ENCODE results near the gene KCNAB1.

DNA sequence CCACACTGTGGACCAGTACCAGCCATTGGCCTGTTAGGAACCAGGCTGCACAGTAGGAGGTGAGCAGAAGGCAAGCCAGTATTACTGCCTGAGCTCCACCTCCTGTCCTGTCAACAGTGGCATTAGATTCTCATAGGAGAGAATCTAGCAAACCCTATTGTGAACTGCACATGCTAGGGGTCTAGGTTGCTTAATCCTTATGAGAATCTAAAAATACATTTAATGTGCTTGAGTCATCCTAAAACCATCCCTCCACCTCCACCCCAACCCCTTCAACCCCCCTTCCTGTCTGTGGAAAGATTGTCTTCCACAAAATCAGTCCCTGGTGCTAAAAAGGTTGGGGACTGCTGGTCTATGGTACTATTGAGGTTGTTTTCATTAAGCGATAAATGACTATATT lies 49.3 kb upstream of the KCNAB1 start:
- TF ChIP-seq TOX (CRISPR knock-in tag; IDR thresholded peaks at IDR 0.05; ENCODE audit: borderline replicate concordance), result no peak
- TF ChIP-seq CSDC2 (CRISPR knock-in tag; IDR thresholded peaks at IDR 0.05), result no peak
- TF ChIP-seq, protein P1, sequence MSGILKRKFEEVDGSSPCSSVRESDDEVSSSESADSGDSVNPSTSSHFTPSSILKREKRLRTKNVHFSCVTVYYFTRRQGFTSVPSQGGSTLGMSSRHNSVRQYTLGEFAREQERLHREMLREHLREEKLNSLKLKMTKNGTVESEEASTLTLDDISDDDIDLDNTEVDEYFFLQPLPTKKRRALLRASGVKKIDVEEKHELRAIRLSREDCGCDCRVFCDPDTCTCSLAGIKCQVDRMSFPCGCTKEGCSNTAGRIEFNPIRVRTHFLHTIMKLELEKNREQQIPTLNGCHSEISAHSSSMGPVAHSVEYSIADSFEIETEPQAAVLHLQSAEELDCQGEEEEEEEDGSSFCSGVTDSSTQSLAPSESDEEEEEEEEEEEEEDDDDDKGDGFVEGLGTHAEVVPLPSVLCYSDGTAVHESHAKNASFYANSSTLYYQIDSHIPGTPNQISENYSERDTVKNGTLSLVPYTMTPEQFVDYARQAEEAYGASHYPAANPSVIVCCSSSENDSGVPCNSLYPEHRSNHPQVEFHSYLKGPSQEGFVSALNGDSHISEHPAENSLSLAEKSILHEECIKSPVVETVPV (CRISPR knock-in tag; IDR thresholded peaks at IDR 0.05), result no peak
- TF ChIP-seq, protein P2, sequence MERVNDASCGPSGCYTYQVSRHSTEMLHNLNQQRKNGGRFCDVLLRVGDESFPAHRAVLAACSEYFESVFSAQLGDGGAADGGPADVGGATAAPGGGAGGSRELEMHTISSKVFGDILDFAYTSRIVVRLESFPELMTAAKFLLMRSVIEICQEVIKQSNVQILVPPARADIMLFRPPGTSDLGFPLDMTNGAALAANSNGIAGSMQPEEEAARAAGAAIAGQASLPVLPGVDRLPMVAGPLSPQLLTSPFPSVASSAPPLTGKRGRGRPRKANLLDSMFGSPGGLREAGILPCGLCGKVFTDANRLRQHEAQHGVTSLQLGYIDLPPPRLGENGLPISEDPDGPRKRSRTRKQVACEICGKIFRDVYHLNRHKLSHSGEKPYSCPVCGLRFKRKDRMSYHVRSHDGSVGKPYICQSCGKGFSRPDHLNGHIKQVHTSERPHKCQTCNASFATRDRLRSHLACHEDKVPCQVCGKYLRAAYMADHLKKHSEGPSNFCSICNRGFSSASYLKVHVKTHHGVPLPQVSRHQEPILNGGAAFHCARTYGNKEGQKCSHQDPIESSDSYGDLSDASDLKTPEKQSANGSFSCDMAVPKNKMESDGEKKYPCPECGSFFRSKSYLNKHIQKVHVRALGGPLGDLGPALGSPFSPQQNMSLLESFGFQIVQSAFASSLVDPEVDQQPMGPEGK (CRISPR knock-in tag; IDR thresholded peaks at IDR 0.05; ENCODE audit: borderline replicate concordance), result no peak
